Measurements from ENCODE around the gene RGS12. TPM values are rescaled to one million over a fixed set of nuclear protein-coding genes. Genes with fewer than 3 reads are reported as not detected.

Gene RGS12
- total RNA-seq, 1 donor from 2014 or later, result 64.8 TPM

DNA sequence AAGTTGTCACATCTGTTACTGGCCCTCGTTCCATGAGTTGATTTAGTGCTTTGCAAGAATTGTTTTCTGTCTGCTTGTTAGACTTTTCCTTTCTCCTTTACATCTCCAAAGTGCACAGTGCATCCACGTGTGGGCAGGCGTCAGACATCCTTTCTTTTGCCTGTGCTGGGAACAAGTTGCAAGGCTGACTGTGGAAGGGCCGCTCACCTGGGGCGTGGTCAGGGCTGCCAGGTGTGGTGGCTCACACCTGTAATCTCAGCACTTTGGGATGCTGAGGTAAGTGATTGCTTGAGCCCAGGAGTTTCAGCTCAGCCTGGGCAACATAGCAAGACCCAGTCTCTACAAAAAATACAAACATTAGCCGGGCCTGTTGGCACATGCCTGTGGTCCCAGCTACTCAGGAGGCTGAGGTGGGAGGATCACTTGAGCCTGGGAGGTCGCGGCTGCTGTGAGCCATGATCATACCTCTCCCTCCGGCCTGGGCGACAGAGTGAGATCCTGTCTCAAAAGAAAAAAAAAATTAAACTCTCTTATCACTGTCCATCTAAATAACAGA, 46.2 kb downstream of the RGS12 start:
- Histone ChIP-seq H3K27ac (no peak overlapping the region), H3K36me3 (no peaks in the 10 kb centered on the region), H3K4me3 (no peak overlapping the region), H3K27me3 (no peaks in the 10 kb centered on the region), H3K4me1 (peaks cover 14% of the 10 kb centered on the region), H3K9me3 (no peaks in the 10 kb centered on the region)
- intact Hi-C loops (cut with DNase I), result no loop called here
- DNase-seq (ENCODE audit: extremely low spot score in 2 of 2), result peak; percentile 67 to 78
- no peak for TF ChIP-seq POLR2A (IDR thresholded peaks at IDR 0.05)
- TF ChIP-seq POLR2AphosphoS5 (IDR thresholded peaks at IDR 0.05; ENCODE audit: insufficient read depth in 1 of 2, low read depth in 1 of 2), result no peak
- TF ChIP-seq CTCF (IDR thresholded peaks at IDR 0.05), result no peak

DNA sequence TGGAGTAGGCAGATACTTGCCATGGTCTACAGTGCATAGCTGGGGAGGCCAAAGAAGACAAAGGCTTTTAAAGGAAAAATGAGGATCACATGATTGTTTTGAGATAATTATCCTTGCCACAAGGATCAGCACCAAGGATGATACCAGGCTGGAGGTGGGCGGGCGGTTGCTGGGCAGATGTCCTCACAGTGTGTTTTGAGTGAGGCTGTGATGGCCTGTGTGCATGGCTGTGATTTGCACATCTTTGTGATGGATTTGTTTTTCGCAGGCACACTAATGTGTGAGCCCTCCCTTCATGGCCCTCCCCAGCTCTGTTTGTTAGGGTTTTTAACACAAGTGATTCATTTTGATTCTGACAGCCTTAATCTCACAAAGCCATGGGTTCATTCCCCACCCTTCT, 46.8 kb downstream of the RGS12 start:
- no peaks in the 10 kb centered on the region for H3K27me3 ChIP-seq
- peak in 1 of 2 donors; percentile 27 for DNase-seq (ENCODE audit: extremely low spot score in 2 of 2)
- intact Hi-C loops (cut with DNase I), result no loop called here
- no peaks in the 10 kb centered on the region for H3K9me3 ChIP-seq
- TF ChIP-seq POLR2A (IDR thresholded peaks at IDR 0.05), result no peak
- no peak for TF ChIP-seq CTCF (IDR thresholded peaks at IDR 0.05)
- no peak for TF ChIP-seq POLR2AphosphoS5 (IDR thresholded peaks at IDR 0.05; ENCODE audit: insufficient read depth in 1 of 2, low read depth in 1 of 2)
- no peak overlapping the region for H3K27ac ChIP-seq
- H3K4me3 ChIP-seq, result no peak overlapping the region
- peaks cover 14% of the 10 kb centered on the region for H3K4me1 ChIP-seq
- H3K36me3 ChIP-seq, result no peaks in the 10 kb centered on the region

- no peaks in the 10 kb centered on the region for H3K9me3 ChIP-seq
- peaks cover 15% of the 10 kb centered on the region for H3K4me1 ChIP-seq
- no peak for TF ChIP-seq POLR2AphosphoS5 (IDR thresholded peaks at IDR 0.05; ENCODE audit: insufficient read depth in 1 of 2, low read depth in 1 of 2)
- no peak for TF ChIP-seq CTCF (IDR thresholded peaks at IDR 0.05)
- no peak overlapping the region for H3K27ac ChIP-seq
- H3K4me3 ChIP-seq, result no peak overlapping the region
- no peaks in the 10 kb centered on the region for H3K36me3 ChIP-seq
- intact Hi-C loops (cut with DNase I), result no loop called here
- DNase-seq (ENCODE audit: extremely low spot score in 2 of 2), result peak; percentile 75 to 87
- H3K27me3 ChIP-seq, result no peaks in the 10 kb centered on the region
These were observed 47.3 kb downstream of the RGS12 start for GRCh38 chr4:3340038-3340699.

DNA sequence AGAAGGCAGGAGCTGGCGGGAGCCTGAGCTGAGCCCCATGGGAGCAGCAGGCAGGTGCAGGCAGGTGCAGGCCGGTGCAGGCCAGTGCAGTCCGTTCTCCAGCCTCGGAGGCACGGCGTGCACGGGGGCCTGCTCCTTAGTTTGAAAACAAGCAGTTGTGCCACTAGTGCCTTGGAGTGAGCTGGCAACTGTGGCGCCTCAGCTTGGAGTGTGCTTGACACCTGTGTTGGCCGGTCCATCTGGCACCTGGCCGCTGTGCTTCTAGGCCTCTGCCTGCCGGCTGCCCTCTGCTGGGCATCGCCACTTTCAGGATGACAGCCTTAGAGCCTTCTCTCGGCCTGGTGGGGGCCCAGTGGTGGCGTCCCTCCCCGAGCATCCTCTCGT, 47.9 kb downstream of the RGS12 start:
- H3K4me3 ChIP-seq, result no peak overlapping the region
- no peak overlapping the region for H3K27ac ChIP-seq
- intact Hi-C loops (cut with DNase I), result no loop called here
- H3K9me3 ChIP-seq, result no peaks in the 10 kb centered on the region
- peaks cover 20% of the 10 kb centered on the region for H3K4me1 ChIP-seq
- peak; percentile 81 to 93 for DNase-seq (ENCODE audit: extremely low spot score in 2 of 2)
- no peaks in the 10 kb centered on the region for H3K27me3 ChIP-seq
- H3K36me3 ChIP-seq, result no peaks in the 10 kb centered on the region
- no peak for TF ChIP-seq CTCF (IDR thresholded peaks at IDR 0.05)
- TF ChIP-seq POLR2A (IDR thresholded peaks at IDR 0.05), result no peak
- no peak for TF ChIP-seq POLR2AphosphoS5 (IDR thresholded peaks at IDR 0.05; ENCODE audit: insufficient read depth in 1 of 2, low read depth in 1 of 2)

DNA sequence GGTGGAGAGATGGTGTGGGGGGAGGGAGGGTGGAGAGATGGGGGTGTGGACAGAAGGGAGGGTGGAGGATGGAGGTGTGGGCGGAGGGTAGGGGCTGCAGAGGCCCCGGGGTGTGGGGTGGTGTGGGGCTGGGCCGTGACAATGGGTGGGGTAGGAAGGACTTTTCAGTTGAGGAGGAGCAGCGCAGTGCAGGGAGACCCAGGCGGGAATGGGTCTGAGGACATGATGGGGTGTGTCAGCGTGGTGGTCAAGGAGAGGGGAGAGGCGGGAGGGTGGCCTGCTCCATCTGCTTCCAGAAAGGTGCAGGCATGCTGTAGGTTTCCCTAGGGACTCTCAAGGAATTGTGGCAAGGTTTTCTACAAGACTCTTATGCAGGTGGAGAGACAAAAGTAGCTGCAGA, 48.9 kb downstream of the RGS12 start:
- no peak overlapping the region for H3K4me3 ChIP-seq
- peaks cover 29% of the 10 kb centered on the region for H3K4me1 ChIP-seq
- H3K9me3 ChIP-seq, result no peaks in the 10 kb centered on the region
- H3K36me3 ChIP-seq, result no peaks in the 10 kb centered on the region
- no peaks in the 10 kb centered on the region for H3K27me3 ChIP-seq
- intact Hi-C loops (cut with DNase I), result no loop called here
- H3K27ac ChIP-seq, result no peak overlapping the region
- TF ChIP-seq POLR2A (IDR thresholded peaks at IDR 0.05), result no peak
- TF ChIP-seq CTCF (IDR thresholded peaks at IDR 0.05), result no peak
- no peak for TF ChIP-seq POLR2AphosphoS5 (IDR thresholded peaks at IDR 0.05; ENCODE audit: insufficient read depth in 1 of 2, low read depth in 1 of 2)
- peak; percentile 62 to 81 for DNase-seq (ENCODE audit: extremely low spot score in 2 of 2)

Measured in vagina (tissue), 2 donors.